ENCODE data around the gene CORT.
"Not testable (repeated sequence)": the region's sequence is repeated elsewhere in the genome, so short reads cannot be mapped to it uniquely, and the experiment has no call there.

The CORT gene

DNA sequence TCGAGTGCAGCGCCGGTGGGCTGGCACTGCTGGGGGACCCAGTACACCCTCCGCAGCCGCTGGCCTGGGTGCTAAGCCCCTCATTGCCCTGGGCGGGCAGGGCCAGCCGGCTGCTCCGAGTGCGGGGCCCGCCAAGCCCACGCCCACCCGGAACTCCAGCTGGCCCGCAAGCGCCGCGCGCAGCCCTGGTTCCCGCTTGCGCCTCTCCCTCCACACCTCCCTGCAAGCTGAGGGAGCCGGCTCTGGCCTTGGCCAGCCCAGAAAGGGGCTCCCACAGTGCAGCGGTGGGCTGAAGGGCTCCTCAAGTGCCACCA, 23.3 kb upstream of the CORT start:
- not testable (repeated sequence) for H3K27me3 ChIP-seq (ENCODE audit: control insufficient read depth, insufficient read depth, low read length); H3K9me3 ChIP-seq (ENCODE audit: control insufficient read depth, low read length); H3K4me1 ChIP-seq (ENCODE audit: control insufficient read depth, insufficient read depth, low read length); H3K36me3 ChIP-seq (ENCODE audit: control insufficient read depth, insufficient read depth, low read length); H3K4me3 ChIP-seq (ENCODE audit: low read length); H3K9ac ChIP-seq (ENCODE audit: low read length)

DNA sequence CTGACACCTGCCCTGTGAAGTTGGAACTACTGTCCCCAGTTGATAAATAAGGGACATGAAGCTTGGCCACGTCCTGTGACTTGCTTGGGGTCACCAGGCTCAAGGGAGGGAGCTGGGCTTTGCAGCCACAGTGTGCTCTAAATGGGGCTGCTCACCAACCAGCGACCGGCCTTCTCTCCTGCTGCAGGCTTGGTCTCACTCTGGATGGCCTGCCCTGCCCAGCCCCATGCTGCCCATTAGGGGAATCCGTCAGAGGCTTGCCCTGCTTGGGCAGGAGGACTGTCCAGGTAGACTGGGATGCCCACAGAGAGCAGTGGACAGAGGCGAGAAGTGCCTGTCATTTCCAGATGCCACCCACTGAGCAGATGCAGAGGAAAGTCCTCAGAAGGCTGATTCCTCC, 20.8 kb upstream of the CORT start:
- no peak overlapping the region for H3K9ac ChIP-seq (ENCODE audit: low read length)
- peaks cover 9% of the 10 kb centered on the region for H3K4me1 ChIP-seq (ENCODE audit: control insufficient read depth, insufficient read depth, low read length)

DNA sequence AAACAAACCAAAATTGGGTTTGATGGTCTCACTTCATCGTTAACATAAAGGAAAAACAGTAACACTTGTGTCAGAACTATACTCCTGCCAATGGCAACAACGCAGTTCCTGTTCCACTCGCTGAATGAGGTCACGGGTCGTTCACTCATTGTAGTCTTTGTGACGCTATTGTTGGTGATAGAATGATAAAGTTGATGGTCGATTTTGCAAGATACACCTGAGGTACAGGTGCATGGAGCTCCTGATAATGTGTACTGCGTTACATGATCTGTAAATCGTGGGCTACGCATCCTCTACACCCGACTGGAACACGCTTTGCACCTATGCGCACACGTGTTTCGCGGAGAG, 20.0 kb upstream of the CORT start:
- H3K4me3 ChIP-seq (ENCODE audit: low read length): peak overlapping the region; percentile 95
- H3K27me3 ChIP-seq (ENCODE audit: control insufficient read depth, insufficient read depth, low read length): no peaks in the 10 kb centered on the region
- H3K9me3 ChIP-seq (ENCODE audit: control insufficient read depth, low read length): no peaks in the 10 kb centered on the region
- peak overlapping the region; percentile 7 for H3K9ac ChIP-seq (ENCODE audit: low read length)
- H3K4me1 ChIP-seq (ENCODE audit: control insufficient read depth, insufficient read depth, low read length): peaks cover 9% of the 10 kb centered on the region
- H3K36me3 ChIP-seq (ENCODE audit: control insufficient read depth, insufficient read depth, low read length): no peaks in the 10 kb centered on the region

More for the DNA sequence above, 20.8 kb upstream of the CORT start:
- Histone ChIP-seq H3K27me3 (ENCODE audit: control insufficient read depth, insufficient read depth, low read length) (no peaks in the 10 kb centered on the region), H3K9me3 (ENCODE audit: control insufficient read depth, low read length) (no peaks in the 10 kb centered on the region), H3K36me3 (ENCODE audit: control insufficient read depth, insufficient read depth, low read length) (no peaks in the 10 kb centered on the region), H3K4me3 (ENCODE audit: low read length) (no peak overlapping the region)

DNA sequence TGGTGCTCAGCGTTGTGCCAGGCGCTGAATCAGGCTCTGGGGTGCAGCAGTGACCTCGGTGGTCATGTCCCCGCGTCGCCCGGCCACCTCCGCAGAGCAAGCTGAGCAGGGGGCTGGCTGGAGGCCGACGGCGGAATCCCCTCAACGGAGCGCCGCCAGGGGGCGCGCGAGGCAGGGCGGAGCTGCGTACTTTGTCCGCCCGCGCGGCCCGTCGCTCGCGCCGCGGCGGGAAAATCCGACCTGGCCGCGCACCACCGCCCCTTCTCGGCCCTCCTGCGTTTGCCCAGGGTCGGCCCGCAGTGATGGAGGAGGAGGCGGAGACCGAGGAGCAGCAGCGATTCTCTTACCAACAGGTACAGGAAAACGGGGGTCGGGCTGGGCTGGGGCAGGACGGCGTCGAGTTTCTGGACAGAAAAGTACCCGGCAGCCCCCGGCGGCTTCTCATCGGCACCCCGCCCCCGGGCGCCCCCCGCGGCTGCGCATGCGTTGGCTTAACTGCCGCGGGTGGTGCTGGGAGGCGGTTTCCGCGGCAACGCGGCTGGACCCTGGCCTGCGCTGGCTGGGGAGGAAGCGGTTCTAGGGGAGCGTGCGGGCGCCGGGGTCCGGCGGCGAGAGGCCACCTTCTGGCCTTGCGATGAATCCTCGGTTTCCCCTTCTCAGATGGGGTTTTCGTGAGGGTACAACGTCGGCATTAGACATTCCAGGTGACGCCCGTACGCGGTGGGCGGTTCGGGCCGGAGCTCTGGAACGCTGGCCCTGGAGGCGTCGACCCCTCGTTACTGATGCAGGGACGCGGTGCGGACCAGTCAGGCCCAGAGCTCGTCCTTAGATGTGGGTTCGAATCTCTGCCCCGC, 19.4 kb upstream of the CORT start, which contains the start of gene CENPS:
CENPS (plus strand) TSS at position 218 of the 854 bp plus-strand sequence; CDS start at position 303, 85 bp downstream.
- Histone ChIP-seq H3K4me3 (ENCODE audit: low read length) (peak within 1 kb of the TSS; percentile 95), H3K27me3 (ENCODE audit: control insufficient read depth, insufficient read depth, low read length) (no peaks in the 10 kb centered on the region), H3K9ac (ENCODE audit: low read length) (peak within 1 kb of the TSS; percentile 78), H3K4me1 (ENCODE audit: control insufficient read depth, insufficient read depth, low read length) (peaks cover 9% of the 10 kb centered on the region), H3K9me3 (ENCODE audit: control insufficient read depth, low read length) (no peaks in the 10 kb centered on the region), H3K36me3 (ENCODE audit: control insufficient read depth, insufficient read depth, low read length) (no peaks in the 10 kb centered on the region)

DNA sequence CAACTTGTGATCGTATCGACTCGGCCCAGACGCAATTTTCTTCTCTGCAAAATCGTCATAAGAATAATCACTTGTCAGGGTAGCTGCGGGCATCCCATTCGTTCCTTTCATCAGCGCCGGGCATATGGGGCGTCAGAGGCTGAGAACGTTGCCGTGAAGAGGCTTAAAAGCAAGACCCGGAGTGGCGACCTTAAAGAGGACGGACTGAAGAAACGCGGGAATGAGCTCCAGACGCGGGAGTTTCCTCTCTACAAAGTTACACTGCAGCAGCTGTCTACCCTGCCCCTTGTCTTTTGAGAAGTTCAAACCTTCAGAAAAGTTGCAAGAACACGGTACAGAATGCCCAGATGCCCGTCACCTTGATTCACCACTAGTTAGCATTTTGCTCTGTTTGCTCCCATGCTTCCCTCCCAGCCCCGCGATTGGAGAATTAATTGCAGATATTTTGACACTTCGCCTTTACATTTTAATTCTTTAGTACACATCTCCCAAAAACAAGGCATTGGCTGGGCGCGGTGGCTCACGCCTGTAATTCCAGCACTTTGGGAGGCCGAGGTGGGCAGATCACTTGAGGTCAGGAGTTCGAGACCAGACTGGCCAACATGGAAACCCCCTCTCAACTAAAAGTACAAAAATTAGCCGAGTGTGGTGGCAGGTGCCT, 18.6 kb upstream of the CORT start:
- peak overlapping the region; percentile 78 for H3K9ac ChIP-seq (ENCODE audit: low read length)
- peak overlapping the region; percentile 95 for H3K4me3 ChIP-seq (ENCODE audit: low read length)
- no peaks in the 10 kb centered on the region for H3K27me3 ChIP-seq (ENCODE audit: control insufficient read depth, insufficient read depth, low read length)
- H3K36me3 ChIP-seq (ENCODE audit: control insufficient read depth, insufficient read depth, low read length): no peaks in the 10 kb centered on the region
- H3K9me3 ChIP-seq (ENCODE audit: control insufficient read depth, low read length): no peaks in the 10 kb centered on the region
- peaks cover 9% of the 10 kb centered on the region for H3K4me1 ChIP-seq (ENCODE audit: control insufficient read depth, insufficient read depth, low read length)

DNA sequence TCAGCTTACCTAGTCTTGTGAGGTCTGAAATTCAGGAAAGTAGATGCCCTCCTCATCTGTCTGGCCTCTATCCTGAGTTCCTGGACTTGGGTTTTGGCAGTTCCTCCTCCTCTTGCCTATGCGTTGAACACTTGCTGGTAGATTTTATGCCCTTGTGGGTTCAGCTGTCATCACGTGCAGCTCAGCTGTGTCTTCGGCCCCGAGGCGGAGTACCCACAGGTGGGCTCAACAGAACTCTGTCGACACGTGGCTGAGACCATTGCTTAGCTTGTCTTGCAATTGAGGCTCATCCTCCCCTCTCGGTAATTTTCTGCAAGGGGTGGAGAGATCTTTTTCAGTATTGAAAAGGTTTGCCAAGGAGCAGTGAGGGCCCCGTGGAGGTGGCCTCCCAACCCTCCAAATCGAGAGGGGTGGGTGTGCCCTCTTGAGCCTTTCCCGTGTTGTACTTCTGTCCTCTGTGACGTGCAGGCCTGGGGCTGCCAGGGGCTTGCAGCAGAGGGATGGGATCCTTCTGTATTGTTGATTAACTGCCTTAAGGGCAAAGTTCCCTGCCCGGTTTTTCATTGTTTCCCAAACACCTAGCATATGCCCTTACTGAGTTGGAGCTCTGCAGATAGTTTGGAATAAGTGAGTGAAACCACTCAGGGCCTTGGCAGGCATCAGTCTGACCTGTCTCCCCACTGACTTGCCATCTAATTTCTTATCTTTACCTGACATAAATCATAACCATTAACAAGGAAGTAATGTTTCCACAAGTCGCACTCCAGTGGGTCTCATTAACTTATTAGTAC, 16.7 kb upstream of the CORT start:
- peaks cover 9% of the 10 kb centered on the region for H3K4me1 ChIP-seq (ENCODE audit: control insufficient read depth, insufficient read depth, low read length)
- no peaks in the 10 kb centered on the region for H3K27me3 ChIP-seq (ENCODE audit: control insufficient read depth, insufficient read depth, low read length)
- no peaks in the 10 kb centered on the region for H3K36me3 ChIP-seq (ENCODE audit: control insufficient read depth, insufficient read depth, low read length)
- no peak overlapping the region for H3K4me3 ChIP-seq (ENCODE audit: low read length)
- no peaks in the 10 kb centered on the region for H3K9me3 ChIP-seq (ENCODE audit: control insufficient read depth, low read length)
- H3K9ac ChIP-seq (ENCODE audit: low read length): no peak overlapping the region

DNA sequence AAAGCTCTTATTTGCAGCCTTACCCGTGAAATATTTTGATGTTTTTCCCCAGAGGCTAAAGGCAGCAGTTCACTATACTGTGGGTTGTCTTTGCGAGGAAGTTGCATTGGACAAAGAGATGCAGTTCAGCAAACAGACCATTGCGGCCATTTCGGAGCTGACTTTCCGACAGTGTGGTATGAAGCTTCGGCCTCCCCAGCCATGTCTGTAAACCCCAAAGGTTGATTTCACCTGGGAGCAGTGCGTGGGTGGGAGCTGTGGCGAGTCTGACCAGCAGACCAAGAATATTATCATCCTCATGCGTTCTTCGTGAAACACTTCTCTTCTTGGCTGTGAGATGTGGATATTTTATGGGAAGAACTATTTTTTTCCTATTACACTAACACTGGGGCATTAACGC, 16.0 kb upstream of the CORT start:
- no peaks in the 10 kb centered on the region for H3K9me3 ChIP-seq (ENCODE audit: control insufficient read depth, low read length)
- no peak overlapping the region for H3K4me3 ChIP-seq (ENCODE audit: low read length)
- no peaks in the 10 kb centered on the region for H3K36me3 ChIP-seq (ENCODE audit: control insufficient read depth, insufficient read depth, low read length)
- peaks cover 9% of the 10 kb centered on the region for H3K4me1 ChIP-seq (ENCODE audit: control insufficient read depth, insufficient read depth, low read length)
- no peaks in the 10 kb centered on the region for H3K27me3 ChIP-seq (ENCODE audit: control insufficient read depth, insufficient read depth, low read length)
- no peak overlapping the region for H3K9ac ChIP-seq (ENCODE audit: low read length)

DNA sequence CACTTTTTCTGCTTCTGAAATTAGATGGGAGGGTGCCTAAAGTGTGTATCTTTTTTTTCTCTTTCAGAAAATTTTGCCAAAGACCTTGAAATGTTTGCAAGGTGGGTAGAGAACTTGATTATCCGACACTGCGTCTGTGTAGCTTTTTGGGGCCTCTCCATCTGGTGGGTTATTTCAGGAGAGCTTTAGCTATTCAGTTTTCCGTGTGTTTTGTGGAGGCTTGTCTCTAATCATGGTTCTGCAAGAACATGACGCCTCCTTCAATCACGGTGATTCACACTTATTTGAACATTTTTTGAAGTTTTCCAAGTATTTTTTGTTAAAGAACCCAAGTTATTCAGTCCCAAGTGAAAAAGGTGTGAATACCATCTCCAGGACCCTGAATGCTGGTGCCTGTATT, 15.2 kb upstream of the CORT start:
- peaks cover 9% of the 10 kb centered on the region for H3K4me1 ChIP-seq (ENCODE audit: control insufficient read depth, insufficient read depth, low read length)
- no peaks in the 10 kb centered on the region for H3K27me3 ChIP-seq (ENCODE audit: control insufficient read depth, insufficient read depth, low read length)
- no peak overlapping the region for H3K9ac ChIP-seq (ENCODE audit: low read length)
- no peaks in the 10 kb centered on the region for H3K36me3 ChIP-seq (ENCODE audit: control insufficient read depth, insufficient read depth, low read length)
- H3K4me3 ChIP-seq (ENCODE audit: low read length): no peak overlapping the region
- H3K9me3 ChIP-seq (ENCODE audit: control insufficient read depth, low read length): no peaks in the 10 kb centered on the region

DNA sequence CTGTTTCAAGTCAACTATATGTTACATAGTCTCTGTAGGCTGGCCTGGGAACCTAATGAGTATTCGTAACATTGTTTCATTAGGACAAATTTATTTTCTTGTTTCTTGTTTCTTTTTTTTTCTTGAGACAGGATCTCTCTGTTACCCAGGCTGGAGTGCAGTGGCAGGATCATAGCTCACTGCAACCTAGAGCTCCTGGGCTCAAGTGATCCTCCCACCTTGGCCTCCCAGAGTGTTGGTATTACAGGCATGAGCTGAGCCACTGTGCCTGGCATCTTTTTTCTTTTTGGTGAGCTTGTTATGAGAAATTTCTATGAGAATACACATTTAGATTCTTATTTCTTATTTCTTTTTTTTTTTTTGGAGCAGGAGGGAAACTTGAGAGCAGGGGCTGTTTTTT, 12.8 kb upstream of the CORT start:
- Histone ChIP-seq H3K36me3 (ENCODE audit: control insufficient read depth, insufficient read depth, low read length) (no peaks in the 10 kb centered on the region), H3K4me1 (ENCODE audit: control insufficient read depth, insufficient read depth, low read length) (no peaks in the 10 kb centered on the region), H3K4me3 (ENCODE audit: low read length) (no peak overlapping the region), H3K9ac (ENCODE audit: low read length) (no peak overlapping the region), H3K27me3 (ENCODE audit: control insufficient read depth, insufficient read depth, low read length) (no peaks in the 10 kb centered on the region), H3K9me3 (ENCODE audit: control insufficient read depth, low read length) (no peaks in the 10 kb centered on the region)

DNA sequence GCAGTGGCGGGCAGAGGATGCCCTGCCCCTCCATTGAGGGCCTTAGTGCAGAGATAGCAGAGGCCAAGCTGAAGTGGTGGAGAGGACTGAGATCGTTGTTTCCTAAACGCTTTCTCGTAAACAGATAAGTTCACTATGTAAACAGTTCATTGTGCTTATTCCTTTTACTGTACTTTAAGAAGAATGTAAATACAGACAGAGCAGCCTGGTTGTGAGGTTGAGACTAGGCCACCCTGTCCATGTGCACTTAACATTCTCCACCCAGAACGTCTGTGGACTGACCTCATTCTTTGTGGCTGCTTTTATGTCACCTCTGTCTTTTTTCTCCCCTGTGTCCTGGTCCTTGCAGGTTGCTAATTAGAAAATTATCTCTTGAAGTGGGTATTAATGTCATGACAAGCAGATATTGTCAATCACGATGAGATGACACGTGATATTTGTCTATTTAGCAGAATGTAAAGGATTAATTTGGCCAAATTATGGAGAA, 11.1 kb upstream of the CORT start:
- H3K4me3 ChIP-seq (ENCODE audit: low read length): no peak overlapping the region

DNA sequence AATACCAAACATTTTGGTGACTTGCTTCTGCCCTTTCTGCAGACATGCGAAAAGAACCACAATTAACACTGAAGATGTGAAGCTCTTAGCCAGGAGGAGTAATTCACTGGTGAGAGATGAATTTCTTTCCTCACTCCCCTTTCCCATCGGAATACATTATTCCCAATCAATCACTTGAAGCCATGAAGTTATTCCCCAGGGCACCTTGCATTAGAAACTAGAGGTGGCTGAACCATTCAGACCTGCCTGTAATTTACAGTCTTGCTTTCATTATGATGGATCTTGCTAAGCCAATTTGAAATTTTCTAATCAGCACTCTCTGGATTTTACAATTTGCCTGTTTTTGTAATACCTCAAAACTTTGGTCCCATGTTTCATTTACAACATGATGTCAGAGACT, 9.5 kb upstream of the CORT start:
- no peak overlapping the region for H3K4me3 ChIP-seq (ENCODE audit: low read length)
- no peaks in the 10 kb centered on the region for H3K36me3 ChIP-seq (ENCODE audit: control insufficient read depth, insufficient read depth, low read length)
- no peak overlapping the region for H3K9ac ChIP-seq (ENCODE audit: low read length)
- H3K27me3 ChIP-seq (ENCODE audit: control insufficient read depth, insufficient read depth, low read length): no peaks in the 10 kb centered on the region
- no peaks in the 10 kb centered on the region for H3K9me3 ChIP-seq (ENCODE audit: control insufficient read depth, low read length)
- no peaks in the 10 kb centered on the region for H3K4me1 ChIP-seq (ENCODE audit: control insufficient read depth, insufficient read depth, low read length)

More for the DNA sequence above, 11.1 kb upstream of the CORT start:
- H3K27me3 ChIP-seq (ENCODE audit: control insufficient read depth, insufficient read depth, low read length): no peaks in the 10 kb centered on the region
- no peak overlapping the region for H3K9ac ChIP-seq (ENCODE audit: low read length)
- no peaks in the 10 kb centered on the region for H3K9me3 ChIP-seq (ENCODE audit: control insufficient read depth, low read length)
- H3K36me3 ChIP-seq (ENCODE audit: control insufficient read depth, insufficient read depth, low read length): no peaks in the 10 kb centered on the region
- H3K4me1 ChIP-seq (ENCODE audit: control insufficient read depth, insufficient read depth, low read length): no peaks in the 10 kb centered on the region

DNA sequence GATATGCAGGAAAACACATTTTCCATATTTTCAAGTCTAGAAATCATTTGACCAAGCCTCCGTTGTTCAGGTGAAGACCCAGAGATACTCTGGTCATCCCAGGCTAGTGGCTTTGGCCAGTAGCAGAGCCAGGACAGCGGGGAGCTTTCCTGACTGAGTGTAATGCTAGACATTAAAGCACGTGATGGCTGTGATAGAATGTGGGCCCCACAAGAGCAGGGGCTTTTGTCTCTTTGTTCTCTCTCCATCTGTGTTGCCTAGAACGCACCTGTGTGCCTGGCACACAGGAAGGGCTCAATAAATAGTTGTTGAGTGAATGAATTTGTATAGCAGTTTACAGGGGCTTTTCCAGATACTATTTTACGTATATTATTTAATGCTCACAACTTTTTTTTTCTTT, 9.0 kb upstream of the CORT start:
- Histone ChIP-seq H3K9me3 (ENCODE audit: control insufficient read depth, low read length) (no peaks in the 10 kb centered on the region), H3K4me1 (ENCODE audit: control insufficient read depth, insufficient read depth, low read length) (no peaks in the 10 kb centered on the region), H3K9ac (ENCODE audit: low read length) (no peak overlapping the region), H3K36me3 (ENCODE audit: control insufficient read depth, insufficient read depth, low read length) (no peaks in the 10 kb centered on the region), H3K27me3 (ENCODE audit: control insufficient read depth, insufficient read depth, low read length) (no peaks in the 10 kb centered on the region), H3K4me3 (ENCODE audit: low read length) (no peak overlapping the region)
